CD4-positive, alpha-beta T cell treated with Interleukin-6 at 100 ng/mL for 8 hours (primary cell): ENCODE measurements around the gene HEYL.

Source experiments
- DNase-seq: peaks from one replicate; pipeline ENCODE4 v3.0.0-alpha.2; 2020; ENCODE audit warnings: mixed read lengths, low spot score

HEYL gene

DNA sequence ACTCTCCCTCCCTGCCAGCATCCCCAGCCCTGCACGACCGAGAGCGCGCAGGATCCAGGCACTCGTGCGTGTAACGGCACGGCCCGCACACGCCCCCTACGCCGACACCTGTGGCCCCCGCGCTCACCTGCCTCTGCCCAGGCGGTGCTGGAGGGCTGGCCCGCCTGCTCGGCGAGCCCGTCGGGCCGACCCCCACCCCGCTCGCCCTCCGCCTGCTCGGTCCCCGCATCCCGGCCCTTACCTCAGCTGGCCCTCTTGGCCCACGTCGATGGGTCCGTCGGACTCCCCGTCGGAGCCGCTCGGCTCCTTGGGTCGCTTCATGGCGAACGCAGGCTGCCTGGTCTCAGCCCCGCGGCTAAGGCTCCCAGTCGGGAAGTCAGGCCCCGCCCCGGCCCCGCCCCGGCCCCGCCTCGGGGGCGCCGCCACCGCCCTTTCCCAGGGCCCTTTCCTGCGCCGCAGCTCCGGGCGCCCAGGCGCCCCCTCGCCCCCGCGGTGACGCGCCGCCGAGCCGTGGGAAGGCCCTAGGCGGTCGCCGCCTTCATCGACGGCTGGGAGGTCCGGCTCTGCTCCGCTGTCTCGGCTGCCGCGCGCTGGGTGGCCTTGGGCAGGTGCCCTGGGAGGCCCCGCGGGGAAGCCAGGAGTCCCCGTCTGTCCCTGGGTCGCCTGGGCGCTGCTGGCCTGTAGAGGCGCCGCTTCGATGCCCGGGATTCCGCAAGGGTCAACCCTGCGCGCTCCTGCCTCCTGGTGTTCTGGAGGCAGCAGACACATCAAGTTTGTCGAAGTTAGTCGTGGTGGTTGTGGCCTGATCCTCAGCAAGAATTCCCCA is at the start of gene HEYL:
Gene HEYL (minus strand): TSS at position 339 of the 826 bp plus-strand sequence. CDS start 18 bp downstream, at position 321.
- peak; percentile 48 for DNase-seq

DNA sequence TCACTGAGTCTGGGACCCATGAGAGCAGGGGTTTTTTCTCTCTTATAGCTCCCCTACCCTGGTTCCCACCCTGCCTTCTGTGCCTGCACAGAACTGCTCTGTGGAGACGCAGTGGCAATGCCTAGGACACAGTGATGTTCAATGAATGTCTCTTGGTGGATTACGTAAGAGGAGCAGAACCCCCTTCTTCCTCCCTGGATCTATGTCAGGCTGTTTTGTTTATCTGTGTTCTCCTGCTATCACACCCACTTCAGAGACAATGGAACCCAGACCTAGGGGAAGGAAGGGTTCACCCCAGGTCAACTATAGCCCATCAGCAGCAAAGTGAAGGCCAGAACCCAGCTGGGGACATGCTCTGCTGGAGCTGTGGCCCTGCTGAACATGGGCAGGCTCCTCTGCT is 49.8 kb upstream of the HEYL start:
- no peak for DNase-seq

DNA sequence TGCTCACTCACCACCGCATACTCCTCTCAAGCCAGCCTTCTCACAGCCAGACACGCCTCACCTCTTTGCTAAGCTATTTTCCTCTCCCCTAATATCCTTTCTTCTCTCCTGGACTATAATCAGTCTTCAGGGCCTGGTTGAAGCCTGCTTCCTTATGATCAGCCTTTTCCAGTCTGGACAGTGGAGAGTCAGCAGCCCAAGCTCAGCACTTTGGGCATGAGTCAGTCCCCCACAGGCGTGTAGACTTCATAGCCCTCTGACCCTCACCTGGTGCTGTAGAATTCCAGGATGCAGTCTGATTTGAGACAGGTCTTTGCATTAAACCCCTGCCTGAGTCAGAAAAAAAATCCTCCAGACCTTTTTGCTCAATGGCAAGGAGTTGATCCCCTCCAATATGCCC is 49.3 kb upstream of the HEYL start:
- DNase-seq = no peak

DNA sequence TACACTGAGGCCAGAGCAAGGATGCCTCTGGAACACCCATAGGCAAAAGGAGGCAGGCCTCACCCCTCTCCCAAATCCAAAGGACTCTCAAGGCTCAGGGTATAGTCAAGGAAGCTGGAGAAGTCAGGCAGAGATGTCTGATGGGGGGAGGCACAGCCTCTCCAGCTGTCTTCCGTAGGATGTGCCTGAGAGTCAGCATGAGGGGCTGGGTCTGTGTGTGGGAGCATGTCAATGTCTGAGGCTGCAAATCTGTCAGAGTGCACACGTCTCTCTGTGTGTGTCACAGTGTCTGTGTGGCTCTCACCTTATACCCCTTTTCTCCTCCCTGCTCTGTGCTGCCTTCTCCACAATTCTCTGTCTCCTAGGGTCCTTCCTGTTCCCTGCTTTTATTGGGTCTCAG is 47.8 kb upstream of the HEYL start:
- no peak for DNase-seq

DNA sequence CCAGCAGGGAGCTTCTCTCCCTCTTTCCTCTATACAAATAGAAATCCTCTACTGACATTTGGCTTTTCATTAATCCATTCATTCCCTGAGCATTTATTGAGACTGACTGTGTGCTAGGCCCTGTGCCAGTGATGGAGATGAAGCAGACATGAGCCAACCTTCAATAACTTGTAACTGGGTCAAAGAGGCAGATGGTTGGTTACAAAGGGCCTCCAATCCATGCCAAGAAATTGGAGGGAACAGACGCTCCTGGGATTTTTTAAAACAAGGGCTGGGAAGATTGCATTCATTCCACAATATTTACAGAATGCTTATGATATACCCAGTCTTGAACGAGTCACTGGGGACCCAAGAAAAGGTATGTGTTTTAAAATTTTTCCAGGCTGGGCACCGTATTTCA is 45.6 kb upstream of the HEYL start:
- DNase-seq = no peak

DNA sequence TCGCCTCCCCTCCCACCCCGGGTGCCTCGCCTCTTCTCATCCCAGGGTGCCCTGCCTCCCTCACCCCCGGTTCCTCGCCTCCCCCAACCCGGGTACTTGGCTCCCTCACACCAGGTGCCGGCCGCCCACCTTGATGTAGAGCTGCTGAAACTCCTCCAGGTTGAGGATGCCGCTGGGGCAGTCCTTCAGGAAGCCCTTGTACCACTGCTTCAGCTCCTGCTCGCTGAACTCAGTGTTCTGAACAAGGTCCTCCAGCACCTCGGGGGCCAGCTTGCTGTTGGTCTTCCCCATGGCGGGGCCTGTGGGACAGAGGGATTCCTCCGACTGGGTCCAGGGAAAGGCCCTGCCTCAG is 44.8 kb upstream of the HEYL start:
- DNase-seq = no peak

DNA sequence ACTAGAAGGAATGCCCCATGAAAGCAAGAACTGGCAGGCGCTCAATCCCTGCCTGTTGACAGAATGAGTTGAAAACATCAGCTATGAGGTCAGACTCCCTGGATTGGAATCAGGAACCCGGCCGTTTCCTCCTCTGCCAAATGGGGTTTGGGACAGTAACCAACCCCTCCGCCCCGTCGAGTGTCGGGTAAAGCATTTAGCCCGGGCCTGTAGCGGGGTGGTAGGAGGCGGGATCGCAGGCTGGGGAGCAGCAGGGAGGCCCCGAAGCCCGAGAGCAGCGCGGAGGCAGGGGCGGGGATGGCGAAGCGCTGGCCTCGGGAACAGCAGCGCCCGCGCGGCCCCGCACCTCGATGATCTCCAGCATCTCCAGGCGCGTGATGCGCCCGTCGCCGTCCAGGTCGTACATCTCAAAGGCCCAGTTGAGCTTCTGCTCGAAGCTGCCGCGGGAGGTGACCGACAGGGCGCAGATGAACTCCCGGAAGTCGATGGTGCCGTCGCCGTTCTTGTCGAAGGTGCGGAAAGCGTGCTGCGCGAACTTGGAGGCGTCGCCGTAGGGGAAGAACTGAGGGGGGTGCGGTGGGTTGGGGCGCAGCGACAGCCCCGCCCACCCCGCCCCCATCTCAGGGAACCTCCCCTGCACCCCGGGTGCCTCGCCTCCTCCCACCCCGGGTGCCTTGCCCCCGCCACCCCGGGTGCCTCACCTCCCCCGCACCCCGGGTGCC is 44.3 kb upstream of the HEYL start:
- peak; percentile 53 for DNase-seq

DNA sequence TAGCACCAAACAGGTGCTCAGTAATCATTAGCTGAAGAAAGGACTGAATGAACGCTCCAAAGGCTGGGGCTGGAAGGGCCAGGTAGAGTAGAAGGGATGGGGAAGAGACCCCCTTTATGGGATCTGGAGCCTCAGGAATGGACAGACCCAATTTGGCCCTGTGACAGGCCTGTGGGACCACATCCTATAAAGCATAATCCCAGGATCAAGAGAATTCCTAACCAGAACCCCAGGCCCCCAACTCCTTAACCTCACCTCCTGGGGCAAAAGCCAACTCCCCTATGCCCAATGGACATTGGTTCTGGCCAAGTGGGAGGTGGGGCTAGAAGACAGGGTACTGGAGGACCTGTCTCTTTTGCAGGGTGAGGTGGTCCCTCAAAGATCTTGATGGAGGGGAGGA is 42.6 kb upstream of the HEYL start:
- no peak for DNase-seq

DNA sequence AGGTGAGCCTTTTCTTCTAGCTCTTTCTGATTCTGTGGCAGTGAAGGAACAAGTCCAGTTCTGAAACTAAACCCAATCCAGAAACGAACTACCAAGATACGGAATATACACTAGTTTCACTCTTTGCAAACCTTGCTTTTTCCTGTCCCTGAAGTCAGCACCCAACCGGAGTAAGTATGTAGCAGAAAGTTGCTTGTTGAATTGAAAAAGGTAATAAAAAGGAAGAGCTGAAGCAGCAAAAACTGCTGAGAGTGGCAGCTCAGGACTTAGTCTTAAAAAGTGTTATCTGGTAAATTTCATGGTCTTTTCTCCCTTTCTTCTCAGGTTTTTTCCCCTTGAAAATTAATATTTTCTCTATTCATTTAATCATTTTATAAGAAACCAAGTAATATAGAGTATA is 41.9 kb upstream of the HEYL start:
- DNase-seq = no peak

DNA sequence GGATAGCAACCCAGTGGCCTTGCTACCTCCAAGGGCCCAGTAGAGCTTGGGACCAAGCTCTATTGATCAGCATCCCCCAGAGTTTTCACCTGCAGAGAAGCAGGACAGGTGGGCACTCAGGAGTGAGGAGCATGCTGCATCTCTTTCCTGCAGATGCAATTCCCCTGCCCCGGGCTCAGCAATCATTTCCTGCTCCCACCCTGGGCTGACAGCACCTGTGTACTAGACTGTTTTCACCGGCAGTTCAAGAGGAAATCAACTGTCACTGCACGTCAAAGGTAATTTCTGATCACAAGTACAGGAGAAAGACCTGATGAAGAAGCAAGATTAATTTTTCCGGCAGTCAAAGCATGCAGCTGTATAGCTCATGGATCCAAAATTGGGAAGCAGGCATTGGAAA is 41.3 kb upstream of the HEYL start:
- peak; percentile 37 for DNase-seq

DNA sequence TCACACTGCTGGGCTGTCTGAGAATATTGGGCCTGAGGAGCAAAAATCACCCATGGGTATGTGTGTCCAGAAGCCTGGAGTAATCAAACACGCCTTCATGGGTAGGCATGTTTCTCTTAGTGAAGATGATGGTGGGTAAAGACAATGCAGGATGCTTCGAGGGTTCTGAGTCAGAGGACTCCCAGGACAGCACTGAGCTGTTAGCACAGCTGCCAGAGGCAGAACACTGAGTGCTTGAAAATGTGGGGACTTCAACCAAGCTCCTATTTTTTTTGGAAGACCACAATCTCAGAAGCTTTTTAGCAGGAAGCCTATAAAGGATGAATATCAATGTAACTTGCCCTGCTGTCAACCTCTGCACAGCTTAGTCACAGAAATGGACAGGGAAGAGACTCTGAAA is 40.4 kb upstream of the HEYL start:
- DNase-seq = no peak

DNA sequence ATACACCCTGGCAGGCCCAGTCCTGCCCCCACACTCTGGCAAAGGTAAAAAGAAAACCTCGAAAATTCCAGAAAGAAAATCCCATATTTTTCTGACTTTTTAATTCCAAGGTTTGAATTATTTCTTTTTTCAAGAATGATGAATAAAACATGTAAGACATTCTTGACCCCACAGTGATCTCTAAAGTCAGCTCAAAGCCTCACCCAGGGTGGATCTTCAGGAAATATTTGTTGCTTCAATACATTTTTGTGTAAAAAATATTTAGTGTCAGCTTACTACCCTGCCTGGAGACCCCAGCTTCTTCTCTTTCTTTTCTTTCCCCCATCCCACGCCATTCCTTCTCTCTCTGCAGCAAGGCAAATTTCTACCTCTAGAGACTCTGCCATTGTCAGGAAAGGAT is 39.4 kb upstream of the HEYL start:
- no peak for DNase-seq

DNA sequence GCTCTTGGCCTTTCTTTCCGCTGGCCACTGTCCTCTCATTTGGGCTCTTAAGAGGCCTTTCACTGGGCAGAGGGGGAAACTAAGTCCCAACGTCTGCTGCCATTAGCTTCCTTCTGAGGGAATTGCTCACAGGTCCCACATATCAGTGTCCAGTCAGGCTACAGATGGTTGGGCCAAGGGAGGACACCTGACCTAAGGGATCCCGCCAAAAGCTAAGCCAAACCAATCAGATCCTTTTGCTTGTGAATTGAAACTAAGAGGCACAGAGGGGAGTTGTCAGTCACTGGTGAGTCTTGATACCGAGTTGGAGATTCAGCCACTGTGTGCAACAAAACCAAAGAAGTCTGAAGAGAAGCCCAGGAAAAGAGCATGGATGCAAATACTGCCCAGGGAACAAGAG is 38.2 kb upstream of the HEYL start:
- DNase-seq = no peak

DNA sequence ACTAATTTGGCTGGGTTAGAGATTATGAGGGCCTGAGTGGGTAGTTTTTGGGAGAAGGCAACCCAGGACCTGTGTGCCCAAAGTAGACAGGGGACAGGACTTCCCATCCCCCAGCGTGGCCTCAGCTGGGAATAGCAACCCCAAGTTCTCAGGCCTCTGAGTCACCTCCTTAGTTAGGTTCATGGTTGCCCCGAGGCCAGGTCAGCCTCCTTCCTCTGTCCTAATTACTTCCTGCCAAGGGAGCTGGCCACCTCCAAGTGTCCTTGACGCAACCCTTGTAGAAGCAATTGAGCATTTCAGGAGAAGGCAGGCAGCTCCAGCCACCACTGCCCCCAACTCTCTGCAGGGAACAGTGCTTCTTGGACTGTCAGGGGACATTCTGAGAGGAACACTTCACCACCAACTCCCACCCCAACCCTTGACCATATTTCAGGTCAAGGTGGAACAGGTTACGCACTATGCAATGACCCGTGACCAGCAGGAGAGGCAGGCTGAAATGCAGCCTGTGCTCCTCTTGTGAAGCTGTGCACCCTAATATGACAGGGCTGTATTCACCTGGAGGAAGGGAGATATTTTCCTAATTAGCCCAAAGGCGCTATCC is 37.6 kb upstream of the HEYL start:
- no peak for DNase-seq

DNA sequence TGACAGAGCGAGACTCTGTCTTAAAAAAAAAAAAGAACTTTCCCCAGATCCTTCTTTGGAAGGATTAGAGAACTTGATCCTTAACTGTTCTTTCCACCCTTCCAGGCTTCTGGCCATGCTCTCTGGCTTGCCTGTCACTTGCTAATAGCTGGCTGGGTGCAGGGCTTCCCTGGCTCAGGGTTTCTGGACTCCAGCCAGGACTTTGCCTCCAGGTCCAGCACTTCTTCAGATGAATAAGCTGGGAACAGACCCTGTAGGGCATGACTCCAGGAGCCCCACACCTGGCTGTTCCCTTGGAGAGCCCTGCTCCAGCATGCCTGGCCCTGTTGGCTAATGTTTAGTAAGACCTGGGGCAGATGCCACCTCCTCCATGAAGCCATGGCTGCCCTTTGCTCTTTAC is 35.8 kb upstream of the HEYL start:
- no peak for DNase-seq

DNA sequence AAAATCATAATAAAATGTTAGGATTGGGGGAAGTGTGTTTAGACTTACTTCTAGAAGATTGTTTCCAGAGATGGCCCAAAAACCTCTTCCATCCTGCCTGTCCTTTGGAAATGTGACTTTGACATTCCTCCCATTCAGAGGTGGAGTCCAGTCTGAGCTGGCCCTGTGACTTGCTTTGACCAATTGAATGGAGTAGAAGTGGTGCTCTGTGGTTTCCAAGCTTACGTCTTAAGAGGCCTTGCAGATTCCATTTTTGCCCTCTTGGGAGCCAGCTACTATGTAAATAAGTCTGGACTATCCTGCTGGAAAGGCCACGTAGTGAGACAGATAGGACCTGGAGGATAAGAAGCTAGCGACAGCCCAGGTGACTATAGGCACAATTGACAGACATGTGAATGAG is 33.8 kb upstream of the HEYL start:
- DNase-seq = no peak

DNA sequence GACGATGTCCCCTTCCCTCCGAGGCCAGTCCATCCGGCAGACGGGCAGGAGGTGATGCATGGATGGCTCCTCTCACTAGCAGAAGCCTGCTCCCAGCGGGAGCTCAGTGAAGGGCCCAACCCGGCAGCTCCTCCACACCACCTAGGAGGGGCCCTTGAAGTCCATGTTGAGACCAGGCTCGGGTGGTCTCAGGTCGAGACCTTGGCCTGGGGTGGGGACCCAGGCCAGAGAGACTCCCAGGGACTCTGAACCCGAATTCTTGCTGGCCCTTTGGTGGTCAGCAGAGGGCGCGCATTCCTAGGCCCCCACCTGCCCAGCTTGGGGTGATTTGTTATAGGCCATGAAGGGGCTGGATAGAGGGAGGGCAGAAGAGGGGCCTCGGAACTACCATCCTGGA is 33.1 kb upstream of the HEYL start:
- DNase-seq = no peak

DNA sequence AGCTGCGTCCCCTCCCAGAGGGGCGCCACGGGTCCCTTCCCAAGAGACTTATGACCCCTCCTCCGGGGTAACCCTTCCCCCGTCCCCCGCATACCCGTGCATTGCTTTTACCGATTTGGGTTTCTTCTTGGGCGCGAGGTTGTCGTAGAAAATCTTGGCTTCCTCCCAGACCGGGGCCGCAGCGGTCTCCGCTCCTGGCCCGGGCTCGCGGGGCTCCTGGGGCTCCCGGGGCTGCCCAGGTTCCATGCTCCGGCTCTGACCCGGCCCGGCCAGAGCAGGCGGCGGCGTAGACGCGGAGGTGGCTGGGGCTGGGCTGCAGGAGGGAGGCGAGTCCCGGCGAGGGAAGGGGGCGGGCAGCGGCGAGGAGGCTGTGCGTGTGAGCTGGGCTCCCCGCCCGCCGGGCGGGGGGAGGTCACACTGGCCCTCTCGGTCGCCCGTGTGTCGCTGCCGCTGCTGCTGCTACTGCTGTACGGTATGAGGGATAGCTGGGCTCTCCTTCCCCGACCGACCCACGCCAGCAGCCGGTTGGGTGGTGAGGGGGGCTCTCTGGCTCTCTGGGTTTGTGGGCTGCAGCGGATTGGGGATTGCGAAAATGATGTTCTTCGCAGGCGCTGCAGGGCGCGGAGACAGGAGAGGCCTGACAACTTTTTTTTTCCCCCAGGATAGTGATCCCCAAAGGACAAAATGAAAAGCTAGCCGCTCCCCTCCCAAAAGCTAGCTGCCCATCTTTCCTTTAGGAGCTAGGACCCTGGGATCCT is 32.5 kb upstream of the HEYL start, which contains the start of gene NT5C1A:
Gene NT5C1A (minus strand): TSS at position 315 of the 758 bp plus-strand sequence. CDS start 69 bp downstream, at position 246.
- DNase-seq = no peak

DNA sequence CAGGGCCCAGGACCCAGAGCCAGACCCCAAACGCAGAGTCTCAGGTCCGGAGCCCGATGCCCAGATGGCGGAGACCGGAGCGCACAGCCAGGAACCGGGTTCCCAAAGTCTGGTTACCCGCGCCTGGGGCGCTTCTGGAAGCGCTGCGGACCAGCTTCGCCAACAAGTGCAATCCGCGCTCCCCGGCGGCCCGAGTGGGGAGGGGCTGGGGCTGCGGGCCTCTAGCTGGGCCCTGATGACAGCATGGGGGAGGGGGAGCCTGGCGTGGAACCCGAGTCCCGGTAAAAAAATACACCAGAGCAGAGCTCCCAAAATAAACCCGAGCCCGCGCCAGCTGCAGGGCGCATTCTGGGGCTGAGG is 32.0 kb upstream of the HEYL start:
- no peak for DNase-seq

DNA sequence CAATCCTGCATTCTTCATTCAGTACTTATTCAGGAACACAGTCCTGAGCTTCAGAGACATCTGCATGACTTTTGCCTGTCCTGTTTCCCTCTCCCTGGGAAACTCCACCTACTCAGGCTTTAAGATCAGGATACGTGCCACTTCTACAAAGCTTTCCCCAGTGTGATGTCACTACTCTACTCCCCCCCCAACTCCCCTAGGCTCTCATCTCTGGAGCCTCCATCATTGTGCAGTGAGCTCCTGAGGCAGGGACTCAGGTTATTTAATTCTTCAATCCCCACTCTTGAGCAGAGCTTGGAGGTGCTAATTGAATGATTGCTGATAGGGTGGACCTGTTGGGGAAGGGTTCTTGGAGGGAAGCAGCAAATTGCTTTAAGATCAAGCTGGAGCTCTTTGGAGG is 31.2 kb upstream of the HEYL start:
- no peak for DNase-seq

DNA sequence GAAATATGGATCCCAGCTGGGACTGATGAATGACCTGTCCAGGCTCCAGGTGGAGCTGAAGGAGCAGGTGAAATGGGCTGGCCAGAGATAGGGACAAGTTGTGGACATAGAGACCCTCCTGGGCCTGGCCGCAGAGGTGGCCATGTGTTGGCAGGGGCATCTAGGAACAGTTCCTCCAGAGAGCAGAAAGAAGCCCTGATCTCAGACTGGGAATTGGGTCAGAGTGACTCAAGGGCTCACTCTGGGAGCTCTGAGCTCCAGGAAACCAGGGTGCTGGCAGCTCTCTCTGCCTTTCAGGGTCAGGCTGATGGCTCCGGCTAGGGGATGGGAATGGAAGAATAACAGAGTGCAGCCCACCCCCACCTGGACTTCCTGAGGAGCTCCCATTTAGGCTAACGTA is 29.5 kb upstream of the HEYL start:
- no peak for DNase-seq

DNA sequence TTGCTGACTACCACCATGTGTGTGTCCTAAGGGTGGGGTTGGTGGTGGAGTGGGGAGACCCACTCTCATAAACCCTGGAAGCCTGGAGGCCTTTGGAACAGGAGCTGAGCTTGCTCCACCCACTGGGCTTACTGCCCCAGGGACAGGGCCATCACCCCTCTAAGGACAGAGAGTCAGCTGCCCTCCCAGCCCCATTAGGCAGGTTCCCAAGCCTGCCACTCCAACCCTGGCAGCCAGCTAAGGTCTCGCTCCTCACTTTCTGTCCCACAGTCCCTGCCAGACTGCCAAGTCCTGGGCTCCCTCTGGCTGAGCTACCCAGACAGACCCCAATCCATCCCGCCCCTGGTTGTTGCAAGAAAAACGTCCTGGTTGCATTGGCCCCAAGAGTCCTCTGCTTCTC is 28.7 kb upstream of the HEYL start:
- no peak for DNase-seq

DNA sequence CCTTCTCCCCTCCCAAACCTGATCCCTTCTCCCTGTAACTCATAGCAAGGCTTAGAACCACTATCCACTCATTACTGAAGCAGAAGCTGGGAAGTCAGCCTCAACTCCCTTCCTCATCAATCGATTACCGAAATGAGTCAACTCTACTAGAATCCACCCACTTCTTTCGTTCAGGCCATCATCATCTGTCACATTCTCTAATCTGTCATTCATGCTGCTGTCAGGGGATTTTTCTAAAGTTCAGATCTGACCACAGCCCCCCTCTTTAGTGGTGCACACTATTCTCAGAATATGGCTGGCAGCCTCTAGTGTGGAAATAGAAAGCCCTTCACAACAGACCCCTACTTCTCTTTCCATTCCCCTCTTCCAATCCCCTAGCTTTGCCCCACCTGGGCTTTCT is 27.3 kb upstream of the HEYL start:
- no peak for DNase-seq
